Body of pancreas (tissue), 4 donors: ENCODE results near the gene TANC1. TPM values are rescaled to one million over a fixed set of nuclear protein-coding genes. Genes with fewer than 3 reads are reported as not detected.

Source experiments
- ATAC-seq: fragments of 150-250 bp; one replicate; pipeline ENCODE4 v1.9.1; 2016
- DNase-seq, 4 donors: peaks; one replicate each; pipeline ENCODE4 v3.0.0-alpha.2; 2019
- H3K27ac ChIP-seq, 4 donors: fragments of 200-600 bp; sonication (generic); 1 replicate in 3 of 4; 2 replicates in 1 of 4; pipeline versions ENCODE4 v1.5.1 to v1.6.1; 2016 to 2019; ENCODE audit warnings: mild to moderate bottlenecking in 1 of 4, mixed read lengths in 1 of 4, moderate library complexity in 1 of 4
- H3K27me3 ChIP-seq, 2 donors: fragments of 200-600 bp; sonication (generic); one replicate each; pipeline ENCODE4 v1.6.0; 2016; ENCODE audit warnings: mild to moderate bottlenecking in 1 of 2
- H3K36me3 ChIP-seq, 2 donors: fragments of 200-600 bp; sonication (generic); replicated peaks in 1 of 2; 2 replicates each; pipeline ENCODE4 v1.5.1; 2016; ENCODE audit warnings: low read depth in 2 of 2; ENCODE audit not compliant: insufficient read depth in 1 of 2
- H3K4me1 ChIP-seq: fragments of 200-600 bp; sonication (generic); one replicate; pipeline ENCODE4 v1.6.0; 2016
- H3K4me3 ChIP-seq, 2 donors: fragments of 200-600 bp; sonication (generic); 1 replicate in 1 of 2; 2 replicates in 1 of 2; pipeline ENCODE4 v1.5.1; 2016 to 2019
- H3K9me3 ChIP-seq, 3 donors: fragments of 200-600 bp; sonication (generic); 1 replicate in 2 of 3; 2 replicates in 1 of 3; pipeline ENCODE4 v1.5.1; 2016
- CTCF ChIP-seq, 7 experiments: fragments of 450-650 bp in 4 of 7; fragments of 200-600 bp in 3 of 7; sonication (generic) in 3 of 7; IDR thresholded peaks; one replicate each; pipeline ENCODE4 v1.5.1; 2016 to 2019; ENCODE audit warnings: antibody characterized with exemption in 7 of 7
- POLR2A ChIP-seq, 3 donors: fragments of 450-650 bp; IDR thresholded peaks; one replicate each; pipeline ENCODE4 v1.6.1; 2016; ENCODE audit warnings: antibody characterized with exemption in 3 of 3, mild to moderate bottlenecking in 2 of 3
- WGBS, 2 donors: methylation state at CpG; one replicate each; pipeline ENCODE4 v1.1.5; 2017; 5-methylcytosine and 5-hydroxymethylcytosine counted together
- intact Hi-C: fragments of 100-400 bp; cut with DNase I; formaldehyde crosslinking; loops from one replicate; pipeline ENCODE4 v1.15.1; 2023
- total RNA-seq, 2 donors: library from RNA; depleted of rRNA; stranded (reverse); fragments of >200 nt; gene quantifications; one replicate each; pipeline ENCODE4 v1.1.0, GENCODE V29; 2016

TANC1 gene
- total RNA-seq, 2 donors from 2014 or later = 23.1 to 23.3 TPM

- DNase-seq = no peak
- no peak overlapping the region for H3K27ac ChIP-seq
- no peaks in the 10 kb centered on the region for H3K9me3 ChIP-seq
- H3K36me3 ChIP-seq = peaks cover 0 to 6% of the 10 kb centered on the region in 2 donors
- 92 to 95% methylated on average over 10 of the region's 10 CpGs for whole genome bisulfite sequencing, 2 donors
- H3K4me3 ChIP-seq = no peak overlapping the region
- no peak for ATAC-seq
- H3K27me3 ChIP-seq = no peaks in the 10 kb centered on the region
- no peaks in the 10 kb centered on the region for H3K4me1 ChIP-seq
- intact Hi-C loops = no loop called here
- TF ChIP-seq CTCF (IDR thresholded peaks at IDR 0.05) = no peak
- TF ChIP-seq POLR2A (IDR thresholded peaks at IDR 0.05) = no peak
These were observed 225.8 kb downstream of the TANC1 start for GRCh38 chr2:159194241-159194640.

GRCh38 chr2:159195697-159196096 lies 227.3 kb downstream of the TANC1 start:
- WGBS, 2 donors = 93 to 98% methylated on average over 5 to 6 of the region's 6 CpGs
- TF ChIP-seq CTCF (IDR thresholded peaks at IDR 0.05) = no peak
- no peak for TF ChIP-seq POLR2A (IDR thresholded peaks at IDR 0.05)

GRCh38 chr2:159196393-159196925 lies 228.0 kb downstream of the TANC1 start:
- H3K27ac ChIP-seq = no peak overlapping the region
- H3K27me3 ChIP-seq = no peaks in the 10 kb centered on the region
- DNase-seq (no peak), ATAC-seq (no peak)
- peaks cover 0 to 6% of the 10 kb centered on the region in 2 donors for H3K36me3 ChIP-seq
- intact Hi-C loops = no loop called here
- TF ChIP-seq POLR2A (IDR thresholded peaks at IDR 0.05) = no peak
- TF ChIP-seq CTCF (IDR thresholded peaks at IDR 0.05) = no peak
- no peaks in the 10 kb centered on the region for H3K4me1 ChIP-seq
- no peaks in the 10 kb centered on the region for H3K9me3 ChIP-seq
- WGBS, 2 donors = 91 to 97% methylated on average over 3 to 12 of the region's 14 CpGs
- no peak overlapping the region for H3K4me3 ChIP-seq

More at GRCh38 chr2:159195697-159196096, 227.3 kb downstream of the TANC1 start:
- no peaks in the 10 kb centered on the region for H3K9me3 ChIP-seq
- intact Hi-C loops = no loop called here
- no peak for ATAC-seq
- no peaks in the 10 kb centered on the region for H3K4me1 ChIP-seq
- peaks cover 0 to 6% of the 10 kb centered on the region in 2 donors for H3K36me3 ChIP-seq
- H3K4me3 ChIP-seq = no peak overlapping the region
- no peaks in the 10 kb centered on the region for H3K27me3 ChIP-seq
- no peak overlapping the region for H3K27ac ChIP-seq
- DNase-seq = no peak

- Histone ChIP-seq H3K4me1 (peaks cover 10% of the 10 kb centered on the region), H3K27me3 (no peaks in the 10 kb centered on the region), H3K9me3 (no peaks in the 10 kb centered on the region), H3K36me3 (peaks cover 0 to 6% of the 10 kb centered on the region in 2 donors), H3K4me3 (no peak overlapping the region), H3K27ac (no peak overlapping the region)
- DNase-seq (no peak), ATAC-seq (no peak)
- intact Hi-C loops = no loop called here
- 90 to 98% methylated on average over 9 of the region's 9 CpGs for WGBS, 2 donors
- TF ChIP-seq CTCF (IDR thresholded peaks at IDR 0.05) = no peak
- no peak for TF ChIP-seq POLR2A (IDR thresholded peaks at IDR 0.05)
These were observed 230.8 kb downstream of the TANC1 start for GRCh38 chr2:159199236-159199635.
